Measurements from ENCODE around the gene AGMO. TPM values are rescaled to one million over a fixed set of nuclear protein-coding genes. Genes with fewer than 3 reads are reported as not detected.

AGMO gene
- total and polyA plus RNA-seq, 2 experiments from 2014 or later = 6.5 to 7.3 TPM

DNA sequence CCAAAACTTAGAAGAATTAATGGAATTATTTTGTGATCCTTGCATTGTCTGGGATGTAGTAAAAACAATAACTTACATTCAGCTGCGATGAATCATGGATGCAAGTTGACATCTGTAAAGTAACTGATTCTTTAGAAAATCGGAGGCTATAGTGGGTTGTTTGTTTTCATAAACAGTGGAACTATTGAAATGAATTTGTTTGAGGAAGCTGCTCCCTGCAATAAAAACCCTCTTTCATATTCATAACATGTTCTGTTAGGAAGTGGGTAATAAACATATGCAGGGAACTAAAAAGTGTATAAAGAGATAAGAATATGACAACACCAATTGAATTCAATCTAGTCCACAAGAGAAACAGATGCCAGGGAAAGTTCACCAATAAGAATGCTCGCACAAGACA is 53.6 kb downstream of the AGMO start:
- no peak overlapping the region for H3K4me2 ChIP-seq

DNA sequence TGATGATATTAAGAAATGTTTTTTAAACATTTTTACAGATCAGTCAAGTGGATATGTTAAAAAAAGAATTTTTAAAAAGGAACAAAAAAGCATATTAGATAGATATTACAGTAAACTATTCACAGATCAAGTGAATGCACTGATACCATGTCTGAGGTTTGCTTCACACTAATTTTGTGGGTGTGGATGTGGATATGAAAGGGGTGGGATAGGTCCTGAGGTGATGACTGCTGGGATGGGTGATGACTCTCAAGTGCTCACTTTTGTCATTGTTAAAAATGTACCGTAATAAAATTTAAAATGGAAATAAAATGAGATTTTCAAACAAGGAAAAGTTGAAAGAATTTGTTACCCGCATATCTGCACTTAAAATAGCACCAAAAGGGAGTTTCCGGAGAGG is 54.1 kb downstream of the AGMO start:
- Histone ChIP-seq H3K27me3 (no peaks in the 10 kb centered on the region), H3K9me2 (replicated peaks; ENCODE audit: insufficient read depth) (no peaks in the 10 kb centered on the region), H3K4me2 (no peak overlapping the region), H3K79me2 (no peaks in the 10 kb centered on the region), H3K27ac (no peak overlapping the region), H4K20me1 (ENCODE audit: insufficient read depth, poor library complexity, severe bottlenecking) (no peaks in the 10 kb centered on the region), H3K4me1 (ENCODE audit: insufficient read depth) (no peaks in the 10 kb centered on the region), H3K4me3 (no peak overlapping the region), H2AFZ (no peak overlapping the region), H3K9me3 (ENCODE audit: low read depth) (no peaks in the 10 kb centered on the region), H3K36me3 (replicated peaks; ENCODE audit: insufficient read depth, low read depth) (no peaks in the 10 kb centered on the region)
- WGBS (ENCODE audit: low lambda C conversion rate, missing lambda C conversion rate) = 90% methylated on average over 3 of the region's 3 CpGs
- DNase-seq (ENCODE audit: low spot score) = no peak
- TF ChIP-seq, protein P1, sequence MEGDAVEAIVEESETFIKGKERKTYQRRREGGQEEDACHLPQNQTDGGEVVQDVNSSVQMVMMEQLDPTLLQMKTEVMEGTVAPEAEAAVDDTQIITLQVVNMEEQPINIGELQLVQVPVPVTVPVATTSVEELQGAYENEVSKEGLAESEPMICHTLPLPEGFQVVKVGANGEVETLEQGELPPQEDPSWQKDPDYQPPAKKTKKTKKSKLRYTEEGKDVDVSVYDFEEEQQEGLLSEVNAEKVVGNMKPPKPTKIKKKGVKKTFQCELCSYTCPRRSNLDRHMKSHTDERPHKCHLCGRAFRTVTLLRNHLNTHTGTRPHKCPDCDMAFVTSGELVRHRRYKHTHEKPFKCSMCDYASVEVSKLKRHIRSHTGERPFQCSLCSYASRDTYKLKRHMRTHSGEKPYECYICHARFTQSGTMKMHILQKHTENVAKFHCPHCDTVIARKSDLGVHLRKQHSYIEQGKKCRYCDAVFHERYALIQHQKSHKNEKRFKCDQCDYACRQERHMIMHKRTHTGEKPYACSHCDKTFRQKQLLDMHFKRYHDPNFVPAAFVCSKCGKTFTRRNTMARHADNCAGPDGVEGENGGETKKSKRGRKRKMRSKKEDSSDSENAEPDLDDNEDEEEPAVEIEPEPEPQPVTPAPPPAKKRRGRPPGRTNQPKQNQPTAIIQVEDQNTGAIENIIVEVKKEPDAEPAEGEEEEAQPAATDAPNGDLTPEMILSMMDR (IDR thresholded peaks at IDR 0.05; ENCODE audit: poor library complexity) = no peak
- TF ChIP-seq EZH2phosphoT487 (IDR thresholded peaks at IDR 0.05; ENCODE audit: low read depth, severe bottlenecking, unreplicated experiment) (no peak), EZH2 (IDR thresholded peaks at IDR 0.05; ENCODE audit: borderline replicate concordance) (no peak)

More for the DNA sequence above, 53.6 kb downstream of the AGMO start:
- H3K4me3 ChIP-seq = no peak overlapping the region
- H2AFZ ChIP-seq = no peak overlapping the region
- no peak overlapping the region for H3K27ac ChIP-seq
- no peak for TF ChIP-seq EZH2phosphoT487 (IDR thresholded peaks at IDR 0.05; ENCODE audit: low read depth, severe bottlenecking, unreplicated experiment)
- TF ChIP-seq, protein P1 (IDR thresholded peaks at IDR 0.05; ENCODE audit: poor library complexity) = no peak
- no peak for TF ChIP-seq EZH2 (IDR thresholded peaks at IDR 0.05; ENCODE audit: borderline replicate concordance)
- no peaks in the 10 kb centered on the region for H3K9me3 ChIP-seq (ENCODE audit: low read depth)
- no peaks in the 10 kb centered on the region for H3K79me2 ChIP-seq
- no peaks in the 10 kb centered on the region for H4K20me1 ChIP-seq (ENCODE audit: insufficient read depth, poor library complexity, severe bottlenecking)
- no peaks in the 10 kb centered on the region for H3K27me3 ChIP-seq
- no peak for DNase-seq (ENCODE audit: low spot score)
- 67% methylated on average over 3 of the region's 3 CpGs for WGBS (ENCODE audit: low lambda C conversion rate, missing lambda C conversion rate)
- no peaks in the 10 kb centered on the region for H3K36me3 ChIP-seq (replicated peaks; ENCODE audit: insufficient read depth, low read depth)
- H3K9me2 ChIP-seq (replicated peaks; ENCODE audit: insufficient read depth) = no peaks in the 10 kb centered on the region
- no peaks in the 10 kb centered on the region for H3K4me1 ChIP-seq (ENCODE audit: insufficient read depth)

DNA sequence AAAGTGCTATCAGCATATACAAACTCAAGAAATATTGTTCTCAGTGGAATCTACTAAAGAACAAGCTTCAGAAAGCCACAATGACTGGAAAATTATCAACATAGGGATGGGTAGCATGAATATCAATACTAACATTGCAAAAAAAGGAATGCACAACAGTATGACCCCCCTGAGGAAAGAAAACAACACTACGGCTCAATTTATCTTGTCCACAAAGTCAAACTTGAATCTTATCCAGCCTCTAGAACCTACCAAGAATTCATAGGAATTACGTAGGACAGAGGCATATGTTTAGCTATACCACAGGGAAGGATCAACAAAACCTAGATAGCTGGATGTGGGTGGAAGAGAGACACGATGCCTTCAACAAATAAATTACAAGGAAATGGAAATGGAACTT is 54.6 kb downstream of the AGMO start:
- no peaks in the 10 kb centered on the region for H3K9me2 ChIP-seq (replicated peaks; ENCODE audit: insufficient read depth)

More for the DNA sequence above, 54.6 kb downstream of the AGMO start:
- no peak for DNase-seq (ENCODE audit: low spot score)
- H3K36me3 ChIP-seq (replicated peaks; ENCODE audit: insufficient read depth, low read depth) = no peaks in the 10 kb centered on the region
- no peak overlapping the region for H3K27ac ChIP-seq
- H3K4me2 ChIP-seq = no peak overlapping the region
- no peak overlapping the region for H3K4me3 ChIP-seq
- WGBS (ENCODE audit: low lambda C conversion rate, missing lambda C conversion rate) = 78% methylated on average over 3 of the region's 3 CpGs
- no peaks in the 10 kb centered on the region for H3K4me1 ChIP-seq (ENCODE audit: insufficient read depth)
- no peaks in the 10 kb centered on the region for H4K20me1 ChIP-seq (ENCODE audit: insufficient read depth, poor library complexity, severe bottlenecking)
- TF ChIP-seq EZH2phosphoT487 (IDR thresholded peaks at IDR 0.05; ENCODE audit: low read depth, severe bottlenecking, unreplicated experiment) (no peak), EZH2 (IDR thresholded peaks at IDR 0.05; ENCODE audit: borderline replicate concordance) (no peak)
- TF ChIP-seq, protein P1 (IDR thresholded peaks at IDR 0.05; ENCODE audit: poor library complexity) = no peak
- no peaks in the 10 kb centered on the region for H3K27me3 ChIP-seq
- no peak overlapping the region for H2AFZ ChIP-seq
- no peaks in the 10 kb centered on the region for H3K79me2 ChIP-seq
- no peaks in the 10 kb centered on the region for H3K9me3 ChIP-seq (ENCODE audit: low read depth)

All from hepatocyte (in vitro differentiated cells).